ENCODE data around the gene MEFV.

The MEFV gene

DNA sequence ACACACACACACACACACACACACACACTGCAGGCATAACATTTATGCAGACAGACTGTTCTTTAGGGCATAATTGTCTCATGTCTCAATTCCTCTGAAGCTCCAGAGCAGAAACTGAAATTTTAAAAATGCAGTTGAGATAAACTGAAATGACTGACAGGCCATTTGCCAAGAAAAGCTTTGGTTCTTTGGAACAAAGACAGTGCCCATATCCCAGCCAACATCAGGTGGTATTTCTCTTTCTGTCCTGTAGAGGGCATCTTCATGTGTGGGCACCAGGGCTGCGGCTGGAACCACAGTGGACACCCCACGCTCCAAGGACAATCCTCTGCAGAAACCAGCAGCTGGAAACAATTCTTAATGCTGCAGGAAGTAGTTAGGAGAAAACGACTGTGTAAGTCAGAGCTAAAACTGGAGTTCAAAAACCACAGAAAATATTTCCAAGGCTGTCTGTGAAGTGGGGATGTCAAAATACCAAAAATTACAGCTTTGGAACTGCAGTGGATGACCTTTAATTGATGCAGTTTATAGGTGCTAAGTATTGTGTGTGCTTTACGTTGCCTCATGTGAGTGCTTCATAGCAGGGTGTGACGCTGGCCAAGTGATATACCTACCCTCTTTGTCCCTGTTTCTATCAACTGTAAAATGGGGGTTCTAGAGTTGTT lies 10.6 kb upstream of the MEFV start:
- no peak for DNase-seq

DNA sequence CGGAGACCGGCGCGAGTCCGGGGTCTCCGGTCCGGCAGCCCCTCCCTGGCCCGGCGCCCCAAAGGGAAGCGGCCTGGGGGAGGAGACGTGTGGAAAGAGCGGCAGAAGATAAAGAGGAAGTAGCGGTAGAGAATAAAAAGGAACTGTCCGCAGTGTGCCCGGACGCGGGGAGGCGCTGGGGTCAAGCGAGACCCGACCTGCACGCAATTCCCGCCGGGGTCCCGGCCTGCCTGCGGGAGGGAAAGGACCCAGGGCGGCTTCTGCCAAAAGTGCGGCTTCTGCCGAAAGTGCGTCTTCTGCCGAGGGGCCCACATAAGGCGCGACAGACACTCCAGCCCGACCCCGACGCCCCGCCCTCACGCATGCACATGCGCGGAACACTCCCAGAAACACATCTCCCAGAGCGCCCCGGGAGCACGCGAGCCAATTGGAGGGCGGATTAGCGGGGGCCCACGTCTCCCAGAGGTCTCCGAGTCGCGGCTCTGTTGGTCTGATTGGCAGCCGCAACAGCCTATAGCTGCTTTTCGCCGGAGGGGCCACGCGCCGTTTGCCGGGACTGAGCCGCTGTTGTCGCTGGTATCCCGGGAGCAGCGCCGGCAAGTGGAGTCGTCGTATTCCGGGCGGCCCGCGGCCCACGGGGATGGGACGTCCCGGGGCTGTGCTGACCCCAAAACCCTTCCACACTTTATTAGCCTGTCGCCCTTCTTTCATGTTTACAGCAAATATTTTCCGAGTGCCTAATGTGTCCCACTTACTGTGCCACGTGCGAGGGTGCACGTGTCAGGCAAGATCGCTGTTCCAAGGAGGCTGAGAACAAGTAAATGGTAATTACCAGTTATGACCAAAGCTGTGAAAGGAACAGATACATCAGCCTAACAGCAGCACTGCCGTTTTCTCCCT lies 8.0 kb upstream of the MEFV start:
- DNase-seq: peak; percentile 99

GRCh38 chr16:3262517-3262916 lies 6.1 kb upstream of the MEFV start:
- DNase-seq: no peak

GRCh38 chr16:3259836-3260235 lies 3.4 kb upstream of the MEFV start:
- DNase-seq: no peak

DNA sequence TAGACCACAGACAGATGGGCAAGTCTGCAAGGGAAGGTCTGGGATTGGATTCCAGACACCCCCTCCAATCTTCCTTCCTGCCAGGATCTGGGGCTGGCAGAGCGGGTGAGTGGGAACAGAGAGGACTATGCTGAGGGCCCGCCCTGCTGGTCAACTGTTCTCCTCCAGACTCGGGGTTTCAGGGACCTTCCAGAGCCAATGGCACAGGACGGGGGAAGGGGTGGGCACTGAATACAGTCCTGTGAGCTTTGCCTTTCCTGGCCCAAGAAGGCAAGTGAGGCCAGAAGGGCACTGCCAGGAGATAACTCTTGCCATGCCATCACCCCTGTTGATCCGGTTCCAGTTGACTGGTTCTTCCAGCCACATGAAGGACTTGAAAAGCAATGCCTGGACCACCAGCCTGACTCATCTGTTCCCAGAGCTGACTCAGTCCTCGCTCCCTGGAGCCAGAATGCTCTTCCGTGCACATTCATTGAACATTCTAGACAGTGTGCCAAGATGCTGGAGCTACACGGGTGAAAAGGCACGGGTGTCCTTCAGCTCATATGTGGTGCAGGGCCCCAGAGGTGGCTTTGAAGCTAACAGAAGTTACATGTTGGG lies 533 bp upstream of the MEFV start:
- no peak for DNase-seq

DNA sequence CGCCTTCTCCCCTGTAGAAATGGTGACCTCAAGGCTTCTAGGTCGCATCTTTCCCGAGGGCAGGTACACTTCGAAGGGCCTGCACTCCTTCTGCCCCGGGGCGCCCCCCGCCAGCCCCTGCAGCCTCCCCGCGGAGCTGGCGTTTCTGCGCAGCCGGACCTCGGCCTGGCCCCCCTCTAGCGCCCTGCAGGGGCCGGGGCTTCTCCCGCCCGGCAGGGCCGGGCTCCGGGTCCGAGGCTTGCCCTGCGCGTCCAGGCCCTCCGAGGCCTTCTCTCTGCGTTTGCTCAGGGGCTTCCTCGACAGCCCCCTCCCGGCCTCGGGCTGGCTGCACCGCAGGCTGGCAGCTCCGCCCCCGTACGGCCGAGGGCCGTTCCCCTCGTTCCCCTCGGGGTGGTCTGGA lies 2.1 kb downstream of the MEFV start:
- no peak for DNase-seq

GRCh38 chr16:3252967-3253366 lies 3.5 kb downstream of the MEFV start:
- no peak for DNase-seq

DNA sequence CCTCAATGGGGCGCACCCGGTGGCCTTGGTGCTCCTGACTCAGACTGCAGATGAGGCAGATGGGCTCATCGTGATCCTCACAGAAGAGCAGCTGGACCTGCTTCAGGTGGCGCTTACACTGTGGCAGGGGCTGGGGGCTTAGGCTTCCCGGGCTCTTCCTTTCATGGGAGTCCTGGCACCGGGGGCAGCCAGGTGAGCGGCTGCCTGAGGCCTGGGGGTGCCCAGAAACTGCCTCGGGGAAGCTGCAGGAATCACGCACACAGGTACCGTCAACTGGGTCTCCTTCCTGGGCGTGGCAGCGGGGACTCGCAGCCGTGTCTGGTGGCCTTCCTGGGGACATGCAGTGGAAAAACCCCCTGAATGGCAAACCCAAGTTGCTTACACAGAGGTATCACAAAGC lies 7.0 kb downstream of the MEFV start:
- no peak for DNase-seq

DNA sequence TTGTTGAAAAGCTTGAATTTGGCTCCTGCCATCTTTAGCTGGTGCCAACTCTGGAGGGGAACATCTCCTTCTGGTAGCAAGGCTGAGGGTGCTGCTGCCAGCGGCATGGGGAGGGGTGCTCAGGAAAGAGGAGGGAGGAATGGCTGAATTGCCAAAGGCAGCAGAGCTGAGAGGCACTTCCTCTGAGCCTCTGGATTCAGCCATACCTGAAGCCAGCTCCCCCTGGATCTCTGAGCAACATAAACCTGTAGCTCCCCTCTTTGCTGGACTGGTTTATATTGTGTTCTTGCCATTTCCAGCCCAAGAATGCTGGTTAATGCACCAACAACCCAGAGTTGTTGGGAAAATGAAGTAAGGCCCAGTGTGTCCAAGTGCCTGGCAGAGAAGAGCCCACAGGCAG lies 7.4 kb downstream of the MEFV start:
- DNase-seq: no peak

DNA sequence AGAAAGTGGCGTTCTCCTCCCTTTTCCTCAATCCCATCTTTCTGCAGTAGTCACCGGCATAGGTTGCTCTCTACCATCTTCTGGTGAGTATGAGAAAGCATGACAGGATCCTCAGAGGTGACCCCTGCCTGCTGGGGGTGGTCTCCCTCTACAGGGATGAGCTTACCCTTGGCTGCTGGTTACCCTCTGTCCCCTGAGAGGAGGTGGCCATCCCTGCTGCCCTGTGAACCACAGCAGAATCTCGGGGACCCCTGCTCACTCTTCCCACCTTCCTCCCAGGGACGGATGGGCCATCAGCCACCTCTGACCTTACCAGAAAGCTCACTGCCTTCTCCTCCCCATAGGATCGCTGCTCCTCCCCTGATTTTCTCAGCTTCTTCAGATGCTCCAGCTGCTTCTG lies 7.8 kb downstream of the MEFV start:
- no peak for DNase-seq

- DNase-seq: no peak
Measured at GRCh38 chr16:3246876-3247275, 9.6 kb downstream of the MEFV start.

DNA sequence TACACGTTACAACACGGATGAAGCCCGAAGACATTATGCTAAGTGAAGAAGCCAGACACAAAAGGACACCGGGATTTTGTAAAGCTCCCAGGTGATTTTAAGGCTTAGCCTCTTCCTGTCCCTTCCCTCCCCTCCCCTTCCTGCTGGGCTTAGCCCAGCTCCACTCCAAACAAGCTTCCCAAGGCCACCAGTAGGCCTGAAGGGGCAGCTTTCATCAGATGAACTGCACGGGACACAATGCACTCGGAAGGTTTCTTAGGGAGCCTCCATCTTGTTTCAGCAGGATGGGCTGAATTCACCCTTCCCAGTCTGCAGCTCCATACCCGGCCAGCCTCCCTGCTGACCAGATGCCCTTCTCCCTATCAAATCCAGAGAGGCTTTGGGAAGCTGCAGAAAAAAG lies 10.4 kb downstream of the MEFV start:
- no peak for DNase-seq

- no peak for DNase-seq
Measured at GRCh38 chr16:3243882-3244281, 12.6 kb downstream of the MEFV start.

DNA sequence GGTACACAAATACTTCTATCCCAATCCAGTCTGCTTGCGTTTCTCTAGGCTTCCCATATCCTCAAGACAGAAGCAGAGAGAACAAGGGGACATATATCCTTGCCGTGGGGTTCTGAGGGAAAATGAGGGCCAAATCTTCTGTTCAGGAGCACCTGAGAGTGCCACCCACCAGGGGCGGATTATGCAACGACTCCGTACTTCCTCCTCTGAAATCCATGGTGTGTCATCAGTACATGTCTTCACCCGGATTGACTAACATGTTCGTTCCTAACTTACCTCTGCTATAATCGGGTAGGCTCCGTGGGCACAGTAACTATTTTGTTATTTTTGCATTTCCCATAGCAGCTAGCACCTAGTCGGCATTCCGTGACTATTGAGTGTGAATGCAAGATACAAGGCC lies 13.7 kb downstream of the MEFV start:
- no peak for DNase-seq

DNA sequence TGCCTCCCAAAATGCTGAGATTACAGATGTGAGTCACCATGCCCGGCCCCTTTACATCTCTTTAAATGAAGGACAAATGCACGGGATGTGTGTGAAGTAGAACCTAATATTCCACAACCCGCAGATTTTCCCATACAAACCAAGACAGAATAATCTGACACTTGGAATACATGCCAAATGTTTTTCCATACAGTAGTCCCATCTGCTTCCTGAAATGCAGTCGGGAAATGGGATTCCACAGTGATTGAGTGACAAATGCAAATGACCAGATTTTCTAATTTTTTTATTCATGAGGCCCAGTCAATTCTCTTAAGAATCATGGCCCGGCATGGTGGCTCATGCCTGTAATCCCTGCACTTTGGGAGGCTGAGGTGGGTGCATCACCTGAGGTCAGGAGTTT lies 14.7 kb downstream of the MEFV start:
- DNase-seq: no peak

- peak; percentile 81 for DNase-seq
Measured at GRCh38 chr16:3235856-3236669, 20.4 kb downstream of the MEFV start.

- peak; percentile 97 for DNase-seq
Measured at GRCh38 chr16:3234857-3235561, 21.4 kb downstream of the MEFV start, which contains the start of gene ZNF200. Gene ZNF200 (minus strand): TSS chr16:3235158. CDS start chr16:3233755, 1,403 bp downstream.

- no peak for DNase-seq
Measured at GRCh38 chr16:3234543-3234856, 21.9 kb downstream of the MEFV start.

GRCh38 chr16:3223913-3224515 lies 32.4 kb downstream of the MEFV start:
- no peak for DNase-seq

DNA sequence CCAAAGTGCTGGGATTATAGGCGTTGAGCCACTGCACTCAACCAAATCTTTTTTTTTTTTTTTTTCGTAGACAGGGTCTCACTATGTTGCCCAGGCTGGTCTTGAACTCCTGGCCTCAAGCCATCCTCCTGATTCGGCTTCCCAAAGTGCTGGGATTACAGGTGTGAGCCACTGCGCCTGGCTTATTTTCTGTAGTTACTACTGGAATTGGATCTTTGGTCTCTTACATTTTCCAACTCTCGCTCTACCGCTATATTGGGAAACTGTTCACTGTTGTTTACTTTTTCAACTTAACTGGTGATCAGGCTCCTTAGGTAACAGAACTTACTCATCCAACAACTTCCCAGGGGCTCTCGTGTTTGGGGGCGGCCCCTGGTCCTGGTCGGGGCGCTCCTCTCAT lies 35.6 kb downstream of the MEFV start:
- no peak for DNase-seq

DNA sequence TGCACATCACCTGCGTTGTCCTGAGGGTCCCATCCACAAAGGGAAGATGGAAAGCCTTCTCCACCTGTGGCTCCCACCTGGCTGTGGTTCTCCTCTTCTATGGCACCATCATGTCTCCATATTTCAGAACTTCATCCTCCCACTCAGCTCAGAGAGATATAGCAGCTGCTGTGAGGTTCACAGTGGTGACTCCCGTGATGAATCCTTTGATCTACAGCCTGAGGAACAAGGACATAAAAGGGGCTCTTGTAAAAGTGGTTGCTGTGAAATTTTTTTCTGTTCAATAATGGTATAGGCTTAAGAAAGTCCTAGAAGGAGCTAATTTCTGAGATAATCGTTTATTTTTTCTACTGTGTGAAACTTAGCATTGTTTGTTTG lies 40.2 kb downstream of the MEFV start:
- DNase-seq: no peak

DNA sequence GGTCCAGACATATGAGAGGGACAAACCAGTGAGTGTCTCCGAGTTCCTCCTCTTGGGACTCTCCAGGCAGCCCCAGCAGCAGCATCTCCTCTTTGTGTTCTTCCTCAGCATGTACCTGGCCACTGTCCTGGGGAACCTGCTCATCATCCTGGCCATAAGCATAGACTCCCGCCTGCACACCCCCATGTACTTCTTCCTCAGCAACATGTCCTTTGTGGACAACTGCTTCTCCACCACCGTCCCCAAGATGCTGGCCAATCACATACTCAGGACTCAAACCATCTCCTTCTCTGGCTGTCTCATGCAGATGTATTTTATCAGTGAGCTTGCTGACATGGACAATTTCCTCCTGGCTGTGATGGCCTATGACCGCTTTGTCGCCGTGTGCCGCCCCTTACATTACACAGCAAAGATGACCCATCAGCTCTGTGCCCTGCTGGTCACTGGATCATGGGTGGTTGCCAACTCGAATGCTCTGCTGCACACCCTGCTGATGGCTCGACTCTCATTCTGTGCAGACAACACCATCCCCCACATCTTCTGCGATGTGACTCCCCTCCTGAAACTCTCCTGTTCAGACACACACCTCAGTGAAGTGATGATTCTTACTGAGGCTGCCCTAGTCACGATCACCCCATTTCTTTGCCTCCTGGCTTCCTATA lies 40.7 kb downstream of the MEFV start:
- peak; percentile 63 for DNase-seq
